NOMO-1 (cell line): ENCODE measurements around the gene REELD1.

Source experiments
- DNase-seq, 2 experiments: peaks; one replicate each; lab custom pipeline; 2025; ENCODE audit not compliant: unreplicated experiment in 2 of 2; lab: John Stamatoyannopoulos, UW

REELD1 gene

DNA sequence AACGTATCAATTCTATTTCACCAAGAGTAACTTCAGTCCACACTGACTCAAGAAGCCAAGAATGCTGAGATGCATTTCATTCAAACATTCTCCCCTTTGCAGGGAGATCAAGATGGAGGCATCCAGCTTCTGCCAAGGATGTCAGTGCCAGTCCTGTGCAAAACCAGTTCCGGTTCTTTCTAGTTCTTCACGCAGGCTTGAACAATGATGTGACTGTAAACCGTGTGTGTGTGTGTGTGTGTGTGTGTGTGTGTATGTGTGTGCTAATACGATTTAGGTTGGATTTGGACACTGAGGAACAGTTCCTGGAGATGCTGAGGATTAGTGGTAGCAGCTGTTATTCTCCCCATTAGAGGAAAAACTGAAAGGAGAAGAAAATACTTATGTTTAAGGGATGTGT, at the start of gene REELD1:
TSS of gene REELD1 (plus strand) at position 301 of the 400 bp plus-strand sequence. CDS start 2,415 bp downstream, outside the sequence.
- DNase-seq = no peak

DNA sequence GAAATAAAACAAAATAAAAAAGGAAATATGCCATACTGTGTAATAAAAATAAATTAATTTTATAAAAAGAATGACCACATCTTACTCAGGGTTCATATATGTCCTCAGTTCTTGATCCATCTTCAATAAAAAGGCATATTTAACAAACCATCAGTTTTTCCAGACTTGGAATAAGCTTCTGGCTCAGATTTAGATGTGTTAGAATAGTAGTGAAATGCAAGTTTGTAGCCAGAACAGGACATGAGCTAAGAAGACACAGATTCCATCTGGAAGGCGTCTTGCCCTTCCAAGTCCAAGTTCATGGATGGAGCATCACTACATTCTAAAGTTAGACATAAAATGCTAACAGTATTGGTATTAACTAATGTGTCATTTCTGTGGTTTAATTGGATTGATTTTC, 49.1 kb upstream of the REELD1 start:
- no peak for DNase-seq

DNA sequence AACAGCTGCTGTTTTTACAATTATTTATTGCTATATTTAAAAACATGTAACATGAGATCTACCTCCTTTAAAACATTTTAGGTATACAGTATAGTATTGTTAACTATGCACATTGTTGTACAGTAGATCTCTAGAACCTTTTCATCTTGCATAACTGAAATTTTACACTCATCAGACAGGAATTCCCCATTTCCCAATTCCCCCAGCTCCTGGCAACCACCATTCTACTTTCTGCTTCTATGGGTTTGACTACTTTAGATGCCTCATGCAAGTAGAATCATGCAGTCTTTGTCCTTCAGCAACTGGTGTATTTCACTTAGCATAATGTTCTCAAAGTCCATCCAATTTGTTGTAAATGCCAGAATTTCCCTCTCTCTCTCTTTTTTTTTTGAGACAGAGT, 48.5 kb upstream of the REELD1 start:
- no peak for DNase-seq

DNA sequence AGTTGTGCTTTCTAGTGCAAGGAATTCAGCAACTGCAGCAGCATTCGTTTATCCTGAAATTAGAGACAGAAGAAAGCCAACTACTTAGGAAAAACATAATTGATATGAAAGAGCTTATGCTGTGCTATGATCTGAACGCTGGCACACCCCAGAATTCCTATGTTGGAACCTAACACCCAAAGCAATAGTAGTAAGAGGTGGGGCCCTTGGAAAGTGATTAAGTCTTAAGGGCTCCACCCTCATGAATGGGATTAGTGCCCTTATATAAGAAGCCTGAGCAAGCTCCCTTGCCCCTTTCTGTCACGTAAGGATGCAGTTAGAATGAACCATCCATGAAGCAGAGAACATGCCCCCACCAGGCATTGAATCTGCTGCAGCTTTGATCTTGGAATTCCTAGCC, 44.2 kb upstream of the REELD1 start:
- no peak for DNase-seq

DNA sequence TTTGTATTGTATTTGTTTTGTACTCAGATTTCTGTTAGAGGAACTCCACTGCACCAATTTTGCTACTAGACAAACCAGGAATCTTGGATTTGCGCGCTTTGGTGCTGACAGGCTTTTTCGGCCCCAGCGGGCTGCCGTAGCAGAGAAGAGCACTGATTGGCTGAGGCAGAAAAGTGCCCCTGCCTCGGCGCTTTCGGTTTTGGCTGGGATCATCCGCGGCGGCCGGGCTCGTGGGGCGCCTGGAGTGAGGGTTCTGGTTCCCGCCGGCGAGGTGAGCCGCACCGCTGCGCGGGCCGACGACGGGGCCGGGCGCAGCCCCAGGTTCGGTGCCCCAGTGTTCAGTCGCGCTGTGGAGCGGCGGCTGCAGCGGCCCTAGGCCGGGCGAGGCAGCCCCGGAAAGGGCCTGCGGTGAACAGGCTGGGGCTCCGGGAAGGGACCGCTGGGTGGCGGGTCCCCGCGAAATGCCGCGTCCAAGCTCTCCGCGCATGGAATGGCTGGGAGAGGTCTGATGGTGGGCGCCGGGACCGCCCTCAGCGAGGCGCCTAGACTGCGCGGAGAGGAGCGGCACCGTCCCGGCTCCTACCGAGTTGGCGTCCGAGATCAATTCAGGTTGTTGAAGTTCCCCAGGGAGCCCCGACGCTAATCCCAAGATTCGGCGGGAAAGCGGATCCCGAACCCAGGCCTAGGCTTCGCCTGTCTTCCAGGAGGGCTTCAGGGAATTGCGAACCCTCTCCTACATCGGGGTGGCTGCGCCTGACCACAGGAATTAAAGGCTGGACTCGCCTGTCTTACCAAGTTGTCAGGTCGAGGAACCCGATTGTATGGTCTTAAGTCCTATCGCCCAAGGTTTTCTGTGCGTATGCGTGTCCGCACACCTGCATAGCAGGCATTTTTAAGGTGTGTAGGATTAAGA, 38.5 kb upstream of the REELD1 start, which contains the start of gene LSM6:
TSS of gene LSM6 (plus strand) at position 178 of the 913 bp plus-strand sequence. CDS start 7,204 bp downstream, outside the sequence.
- peak; percentile 51 to 78 for DNase-seq

DNA sequence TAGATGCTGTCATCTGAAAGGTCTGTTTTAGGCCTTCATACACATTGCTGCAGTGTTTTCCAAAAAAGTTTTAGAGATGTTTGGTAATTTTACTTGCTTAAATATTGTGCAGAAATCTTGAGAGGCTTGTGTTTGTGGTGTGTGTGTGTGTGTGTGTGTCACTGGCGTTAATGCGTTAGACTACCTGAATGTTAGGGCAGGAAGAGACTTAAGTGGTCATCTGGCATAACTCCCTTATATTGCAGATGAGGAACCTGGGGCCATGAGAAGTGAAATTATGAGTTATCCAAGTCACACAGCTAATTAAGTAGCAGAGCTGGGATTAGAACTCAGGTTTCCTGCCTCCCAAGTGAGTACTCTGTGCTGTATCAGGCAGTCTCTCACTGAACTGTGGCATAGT, 37.4 kb upstream of the REELD1 start:
- DNase-seq = peak in 1 of 2 experiments; percentile 19

DNA sequence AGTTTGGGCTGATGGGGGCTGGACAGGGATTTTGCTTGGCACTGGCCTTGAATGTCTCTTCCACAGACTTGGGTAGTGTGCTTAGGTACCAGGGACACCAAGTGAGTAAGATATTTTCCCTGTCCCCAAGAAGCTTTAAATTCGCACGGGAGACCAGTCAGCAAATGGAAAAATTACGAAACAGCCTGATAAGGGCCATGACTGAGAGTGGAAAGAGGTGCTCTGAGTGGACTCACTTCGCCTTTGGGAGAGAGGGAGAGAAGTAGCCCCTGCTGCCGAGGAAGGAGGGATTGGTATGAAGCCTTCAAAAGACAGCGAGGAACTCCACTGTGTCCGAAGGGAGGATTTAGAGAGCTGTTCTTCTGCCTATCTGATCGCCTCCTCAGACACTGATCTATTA, 36.2 kb upstream of the REELD1 start:
- DNase-seq = no peak

DNA sequence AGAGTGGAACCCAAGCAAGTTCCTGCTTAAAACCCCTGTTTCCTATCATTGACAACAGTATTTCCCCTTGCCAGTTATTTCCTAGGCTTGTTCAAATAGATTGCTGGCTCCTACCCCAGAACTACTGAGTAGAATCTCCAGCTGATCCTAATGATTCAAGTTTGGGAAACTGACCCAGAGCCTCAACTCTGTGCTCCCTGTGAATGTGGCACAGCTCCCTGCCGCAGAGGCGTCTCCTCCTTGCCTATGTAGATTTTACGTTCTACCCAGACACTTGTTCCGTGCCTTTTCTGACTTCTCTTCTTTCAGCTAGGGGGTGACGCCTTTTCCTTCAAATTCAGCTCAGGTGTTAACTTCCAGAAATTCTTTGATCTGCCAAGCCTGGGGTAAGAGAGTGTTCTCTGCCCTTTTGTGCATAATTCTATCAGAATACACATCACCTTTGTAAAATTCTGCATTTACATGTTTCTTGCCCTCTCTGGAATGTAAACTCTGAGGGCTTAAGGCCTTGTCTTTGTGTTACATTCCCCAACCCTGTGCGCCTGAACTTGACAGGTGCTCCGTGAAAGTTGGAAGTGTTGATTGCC, 34.5 kb upstream of the REELD1 start:
- DNase-seq = no peak

DNA sequence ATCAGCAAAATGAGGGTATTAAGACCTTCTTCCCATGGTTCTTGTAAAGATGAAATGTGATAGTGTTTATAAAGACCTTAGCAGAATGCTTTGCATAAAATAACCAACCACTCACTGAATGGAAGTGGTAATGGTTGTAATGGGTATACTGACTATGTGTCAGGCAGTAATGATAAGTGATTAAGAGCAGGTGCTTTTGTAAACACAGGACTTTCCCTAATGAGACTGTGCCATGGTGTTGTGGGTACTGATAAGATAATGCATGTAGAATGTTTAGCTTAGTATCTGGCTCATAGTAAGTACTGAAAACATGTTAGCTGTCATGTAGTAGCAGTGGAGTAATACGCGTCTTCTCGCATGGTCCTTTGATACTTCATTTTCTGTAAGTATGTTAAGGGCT, 31.9 kb upstream of the REELD1 start:
- no peak for DNase-seq

DNA sequence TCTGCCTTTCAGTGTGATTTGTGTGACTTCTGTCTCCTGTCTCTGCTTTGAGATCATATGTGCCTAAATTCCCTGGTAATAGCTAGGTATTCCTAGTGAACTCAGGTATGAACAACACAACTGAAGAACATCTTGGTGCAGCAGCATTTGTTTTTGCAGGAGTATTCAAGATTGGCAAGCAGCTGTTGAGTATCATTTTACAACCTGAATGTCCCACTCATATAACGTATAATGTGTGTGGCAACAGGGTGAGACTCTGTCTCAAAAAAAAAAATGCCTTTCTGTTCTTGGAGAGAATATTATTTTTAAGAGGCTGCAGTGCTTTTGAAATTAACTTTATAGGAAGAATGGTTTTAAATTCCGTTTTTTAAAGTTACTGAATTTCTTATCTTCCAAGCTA, 31.1 kb upstream of the REELD1 start:
- no peak for DNase-seq

DNA sequence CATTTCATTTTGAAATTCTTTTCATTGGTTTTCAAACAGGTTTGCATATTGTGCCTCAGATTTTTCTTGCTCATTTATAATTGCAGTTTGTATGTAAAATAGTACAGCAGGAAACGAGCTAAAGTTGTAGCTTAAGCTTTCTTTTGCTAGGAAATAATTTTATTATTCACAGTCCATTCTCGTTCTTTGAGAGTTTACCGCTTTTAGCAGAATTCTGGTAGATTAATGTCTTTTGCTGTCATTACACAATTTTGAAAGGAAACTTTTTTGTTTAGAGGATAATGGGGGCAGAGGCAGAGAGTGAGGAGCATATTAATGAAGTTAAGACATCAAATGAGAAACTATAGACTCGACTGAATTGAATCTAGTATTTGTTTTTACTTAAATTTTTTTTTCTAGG, 28.3 kb upstream of the REELD1 start:
- no peak for DNase-seq

DNA sequence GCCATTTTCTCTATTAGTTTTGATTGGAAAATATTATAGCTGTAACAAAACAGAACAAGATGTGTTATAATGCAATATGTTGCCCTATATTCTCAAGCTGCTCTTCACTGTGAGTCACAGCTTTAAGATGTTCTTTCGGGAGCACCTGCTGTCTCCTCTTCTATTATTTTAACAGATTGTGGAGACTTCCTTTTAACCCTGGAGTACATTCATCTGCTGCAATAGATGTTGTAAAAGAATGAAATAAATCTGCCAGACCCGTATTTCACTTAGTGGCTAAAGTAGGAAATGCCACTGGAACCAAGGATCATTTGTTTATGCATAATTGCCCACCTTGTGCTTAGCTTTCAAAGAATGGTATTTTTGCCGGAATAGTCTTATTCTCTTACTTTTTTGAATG, 27.7 kb upstream of the REELD1 start:
- DNase-seq = no peak

DNA sequence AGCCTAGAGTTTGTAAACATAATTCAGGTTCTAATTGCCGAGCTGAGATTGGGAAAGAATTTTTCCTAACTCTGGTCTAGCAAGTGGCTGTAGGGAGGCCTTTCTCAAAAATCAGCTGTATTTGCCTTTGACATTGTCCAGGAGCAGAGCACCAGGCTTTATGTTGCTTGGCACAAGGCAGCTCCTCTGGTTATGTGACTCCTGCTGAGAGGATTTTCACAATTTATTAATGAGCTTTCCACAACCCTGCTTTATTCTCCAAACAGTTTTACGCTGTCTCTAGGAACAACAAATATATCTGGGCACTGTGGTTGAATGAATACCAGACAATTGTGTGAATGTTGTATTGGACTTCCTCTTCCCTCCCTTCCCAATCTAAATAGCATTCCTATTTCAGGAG, 23.9 kb upstream of the REELD1 start:
- no peak for DNase-seq

DNA sequence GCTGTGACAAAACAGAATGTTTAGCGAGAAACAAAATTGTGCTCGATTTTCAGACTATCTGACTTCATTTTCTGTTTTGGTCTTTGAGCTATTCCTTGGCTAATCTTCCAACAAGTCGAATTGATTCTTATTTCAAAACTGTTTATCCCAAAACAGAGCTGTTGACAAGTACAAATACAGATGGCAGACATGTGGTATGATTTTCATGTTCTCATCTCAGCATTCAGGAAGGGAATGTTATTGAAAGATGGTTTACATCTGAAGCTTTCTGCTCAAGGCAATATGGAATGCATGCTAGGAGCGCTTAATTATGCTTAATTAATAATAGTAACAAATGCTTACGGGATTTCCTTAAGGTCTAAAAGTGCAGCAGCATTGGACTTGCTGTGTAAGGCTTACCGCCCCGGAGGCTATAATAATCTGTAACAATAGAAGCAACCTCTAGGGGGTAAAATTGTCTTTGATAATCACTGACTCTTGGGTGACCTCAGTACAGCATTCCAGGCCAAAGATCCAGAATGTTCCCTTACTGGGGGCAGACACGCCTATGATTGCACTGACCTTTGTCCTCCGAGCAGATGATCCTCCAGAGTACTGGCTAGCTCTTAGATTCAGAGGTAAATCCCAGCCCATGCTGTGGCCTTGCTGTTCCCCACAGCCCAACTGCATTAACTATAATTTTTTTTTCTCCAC, 22.4 kb upstream of the REELD1 start:
- no peak for DNase-seq

DNA sequence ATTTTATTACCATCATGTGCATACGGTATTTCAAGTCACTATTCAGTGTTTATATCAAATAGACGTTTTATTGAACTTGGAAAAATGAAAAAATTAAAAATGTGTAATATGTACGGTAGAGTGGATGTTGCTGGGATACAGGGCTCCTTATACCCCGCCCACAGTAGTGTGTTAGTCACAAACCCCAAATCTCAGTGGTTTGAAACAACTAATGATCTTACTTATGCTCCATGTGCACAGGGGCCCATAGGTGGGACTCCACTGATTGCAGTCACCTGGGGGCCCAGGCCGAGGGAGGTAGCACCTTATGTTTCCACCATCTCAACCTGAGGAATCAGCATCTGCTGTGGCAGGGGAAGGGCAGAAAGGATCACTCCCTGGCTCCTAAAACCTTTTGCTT, 20.7 kb upstream of the REELD1 start:
- no peak for DNase-seq

DNA sequence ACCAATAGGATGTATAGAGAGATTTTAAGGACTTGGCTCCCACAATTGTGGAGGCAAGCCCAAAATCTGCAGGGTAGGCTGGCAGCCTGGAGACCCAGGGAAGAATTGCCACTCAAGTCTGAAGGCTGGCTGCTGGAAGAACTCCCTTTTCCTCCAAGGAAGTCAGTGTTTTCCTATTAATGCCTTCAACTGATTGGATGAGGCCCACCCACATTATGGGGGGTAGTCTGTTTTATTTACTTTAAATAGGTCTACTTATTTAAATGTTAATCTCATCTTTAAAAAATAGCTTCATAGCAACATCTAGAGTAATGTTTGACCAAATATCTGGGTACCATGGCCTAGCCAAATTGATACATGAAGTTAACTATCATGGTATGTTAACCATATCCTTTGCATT, 20.1 kb upstream of the REELD1 start:
- no peak for DNase-seq

DNA sequence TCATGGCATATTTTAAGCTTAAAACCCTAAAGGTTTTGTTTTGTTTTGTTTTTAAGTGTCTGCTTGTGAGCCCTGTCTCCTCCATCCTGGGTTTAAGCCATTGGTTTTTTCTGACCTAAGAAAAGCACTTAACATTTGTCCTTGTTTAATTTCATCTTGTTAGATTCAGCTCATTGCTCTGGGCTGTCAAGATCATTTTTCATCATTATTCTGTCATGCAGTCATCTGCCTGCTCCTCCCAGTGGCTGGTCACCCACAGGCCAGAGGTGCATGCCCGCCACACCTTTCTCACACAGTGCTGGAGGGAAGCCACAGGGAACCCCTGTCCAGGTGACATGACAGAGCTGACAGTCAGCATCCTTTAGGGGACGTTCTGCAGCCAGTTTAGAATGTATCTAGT, 11.7 kb upstream of the REELD1 start:
- no peak for DNase-seq

DNA sequence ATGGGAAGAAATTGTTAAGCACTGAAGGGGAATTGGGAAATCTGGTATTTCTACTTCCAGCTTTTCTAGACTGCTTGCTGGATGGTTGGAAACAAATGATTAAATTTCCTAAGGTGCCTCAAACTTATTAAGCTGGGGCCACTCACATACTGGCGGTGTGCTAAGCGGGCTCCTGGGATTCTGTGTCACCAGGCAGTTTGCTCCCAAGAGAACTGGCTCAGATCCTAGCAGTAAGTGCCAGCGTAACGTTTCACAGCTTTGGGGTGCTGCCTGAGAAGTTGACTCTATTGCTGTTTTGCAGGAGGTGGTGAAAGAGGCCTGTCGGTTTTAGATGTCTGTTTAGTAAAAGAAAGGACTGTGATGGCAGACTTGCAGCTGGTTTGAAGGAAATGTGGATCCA, 6.9 kb upstream of the REELD1 start:
- no peak for DNase-seq

DNA sequence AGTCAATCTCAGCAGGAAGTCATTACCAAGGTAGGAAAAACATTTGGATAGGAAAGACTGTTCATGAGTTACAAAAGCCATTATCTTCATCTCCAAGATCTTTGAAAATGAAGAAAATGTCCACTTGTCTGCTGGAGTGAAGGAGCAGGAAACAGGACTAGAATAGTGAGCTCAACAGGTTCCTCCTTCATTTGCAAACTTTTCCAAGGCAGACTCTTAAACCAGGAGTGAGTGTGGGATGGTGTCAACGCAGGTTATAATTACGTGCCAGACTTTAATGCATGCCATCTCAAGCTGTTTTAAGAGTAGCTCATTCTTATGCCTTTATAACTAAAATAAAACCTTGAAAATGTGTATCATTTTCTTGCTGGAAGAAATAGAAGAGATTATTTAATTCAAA, 3.4 kb upstream of the REELD1 start:
- DNase-seq = no peak

DNA sequence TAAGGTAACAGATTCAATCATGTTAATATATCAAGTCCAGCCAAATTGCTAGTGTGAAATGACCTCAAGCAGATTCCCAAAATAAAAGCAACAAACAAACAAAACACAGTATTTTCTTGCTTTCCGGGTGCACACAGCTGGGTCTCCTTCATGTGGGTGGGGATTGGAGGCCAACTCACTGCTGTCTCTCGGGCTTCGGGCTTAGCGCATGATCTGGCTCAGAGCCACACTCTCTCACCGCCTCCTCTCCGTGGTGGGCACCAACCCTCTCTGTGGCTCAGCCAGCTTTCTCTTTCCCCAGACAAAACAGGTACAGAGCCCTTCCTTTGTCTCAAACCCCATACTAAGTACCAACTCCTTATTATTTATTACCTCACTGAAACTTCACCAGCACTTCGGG, 2.9 kb upstream of the REELD1 start:
- no peak for DNase-seq

DNA sequence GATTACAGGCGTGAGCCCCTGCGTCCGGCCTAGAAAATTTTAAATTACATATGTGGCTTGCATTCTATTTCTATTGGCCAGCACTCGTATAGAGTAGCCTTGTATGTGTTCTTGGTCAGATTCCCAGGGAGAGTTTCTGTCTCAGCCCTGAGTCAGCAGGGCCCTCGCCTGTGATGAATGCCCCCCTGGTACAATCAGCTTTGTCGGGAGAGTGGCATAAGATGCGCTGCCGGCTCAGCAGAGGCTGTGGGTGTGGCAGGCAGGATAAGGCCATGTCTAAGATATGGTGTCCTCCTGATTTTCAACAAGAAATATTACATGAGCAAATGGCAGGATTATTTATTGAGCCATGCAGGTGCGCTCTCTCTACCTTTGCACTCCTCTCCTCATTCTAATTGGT, 1.6 kb upstream of the REELD1 start:
- DNase-seq = no peak

DNA sequence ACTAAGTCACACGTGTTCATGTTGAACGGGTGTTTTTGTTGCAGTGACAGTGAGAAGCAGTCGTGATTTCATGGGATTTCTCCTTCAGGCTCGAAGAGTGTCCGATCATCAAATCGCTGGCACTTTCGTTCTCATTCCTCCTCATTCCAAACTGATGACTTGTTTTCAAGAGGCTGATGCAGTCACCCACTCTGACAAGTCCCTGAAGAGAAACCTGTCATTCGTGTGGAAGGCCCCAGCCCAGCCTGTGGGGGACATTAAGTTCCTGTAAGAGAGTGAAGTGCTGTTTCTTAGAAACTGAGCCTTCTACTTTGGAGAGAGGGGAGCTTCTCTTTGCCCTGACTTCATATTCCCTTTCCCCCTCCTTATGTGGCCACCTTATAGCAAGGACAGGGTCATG, 8.0 kb downstream of the REELD1 start:
- no peak for DNase-seq
